Loucy (cell line): ENCODE data around the gene CPNE2.
A peak's percentile ranks its signal among the peaks of the same experiment; 100 is the strongest.

ENCODE experiments used
- H2AFZ ChIP-seq: fragments of 200-600 bp; sonication (generic); 2 replicates; pipeline ENCODE4 v1.6.0; 2016; ENCODE audit warnings: antibody characterized with exemption, mild to moderate bottlenecking, low read length, moderate library complexity
- H3F3A ChIP-seq: fragments of 200-600 bp; 2 replicates; pipeline ENCODE4 v1.6.0; 2016; ENCODE audit warnings: antibody characterized with exemption, low read depth, mild to moderate bottlenecking
- H3K27me3 ChIP-seq: fragments of 200-600 bp; sonication (generic); 2 replicates; pipeline ENCODE4 v1.6.1; 2014; ENCODE audit warnings: low read length, mild to moderate bottlenecking; ENCODE audit not compliant: insufficient read depth, poor library complexity, severe bottlenecking
- H3K36me3 ChIP-seq: fragments of 200-600 bp; sonication (generic); 2 replicates; pipeline ENCODE4 v1.6.1; 2016; ENCODE audit warnings: low read length; ENCODE audit not compliant: insufficient read depth
- H3K4me1 ChIP-seq: fragments of 200-600 bp; sonication (generic); 2 replicates; pipeline ENCODE4 v1.5.1; 2014; ENCODE audit warnings: low read length, mild to moderate bottlenecking; ENCODE audit not compliant: insufficient read depth, poor library complexity, severe bottlenecking
- H3K4me2 ChIP-seq: fragments of 200-600 bp; sonication (generic); 2 replicates; pipeline ENCODE4 v1.6.0; 2014; ENCODE audit warnings: antibody characterized with exemption, low read length, low read depth, mild to moderate bottlenecking; ENCODE audit not compliant: poor library complexity, severe bottlenecking
- H3K4me3 ChIP-seq: fragments of 200-600 bp; sonication (generic); 2 replicates; pipeline ENCODE4 v1.5.1; 2014; ENCODE audit warnings: low read length, mild to moderate bottlenecking, mixed read lengths; ENCODE audit not compliant: poor library complexity, severe bottlenecking
- H3K79me2 ChIP-seq: fragments of 200-600 bp; sonication (generic); 2 replicates; pipeline ENCODE4 v1.6.1; 2014; ENCODE audit warnings: low read length; ENCODE audit not compliant: insufficient read depth
- H3K9ac ChIP-seq: fragments of 200-600 bp; sonication (generic); 2 replicates; pipeline ENCODE4 v1.6.0; 2014; ENCODE audit warnings: mild to moderate bottlenecking, low read depth, low read length, moderate library complexity; ENCODE audit not compliant: poor library complexity, severe bottlenecking
- H3K9me2 ChIP-seq: fragments of 200-600 bp; sonication (generic); replicated peaks from 2 replicates; pipeline ENCODE4 v1.6.1; 2016; ENCODE audit warnings: low read depth, low read length, mixed read lengths
- H3K9me3 ChIP-seq: fragments of 200-600 bp; sonication (generic); 2 replicates; pipeline ENCODE4 v1.6.1; 2014; ENCODE audit warnings: mild to moderate bottlenecking, antibody characterized with exemption, low read length, low read depth; ENCODE audit not compliant: insufficient read depth
- H4K20me1 ChIP-seq: fragments of 200-600 bp; sonication (generic); 2 replicates; pipeline ENCODE4 v1.6.0; 2014; ENCODE audit warnings: antibody characterized with exemption, low read length, mild to moderate bottlenecking; ENCODE audit not compliant: insufficient read depth, poor library complexity, severe bottlenecking
- EZH2phosphoT487 ChIP-seq: fragments of 200-600 bp; IDR thresholded peaks from 2 replicates; pipeline ENCODE4 v1.6.1; 2018; ENCODE audit warnings: antibody characterized with exemption, mild to moderate bottlenecking, moderate library complexity, borderline replicate concordance
- TF ChIP-seq, protein P1 (sequence below): fragments of 200-600 bp; sonication (generic); conservative IDR thresholded peaks from 2 replicates; pipeline ENCODE4 v1.5.1; 2014; ENCODE audit warnings: mild to moderate bottlenecking, antibody characterized with exemption, low read length

Gene CPNE2

DNA sequence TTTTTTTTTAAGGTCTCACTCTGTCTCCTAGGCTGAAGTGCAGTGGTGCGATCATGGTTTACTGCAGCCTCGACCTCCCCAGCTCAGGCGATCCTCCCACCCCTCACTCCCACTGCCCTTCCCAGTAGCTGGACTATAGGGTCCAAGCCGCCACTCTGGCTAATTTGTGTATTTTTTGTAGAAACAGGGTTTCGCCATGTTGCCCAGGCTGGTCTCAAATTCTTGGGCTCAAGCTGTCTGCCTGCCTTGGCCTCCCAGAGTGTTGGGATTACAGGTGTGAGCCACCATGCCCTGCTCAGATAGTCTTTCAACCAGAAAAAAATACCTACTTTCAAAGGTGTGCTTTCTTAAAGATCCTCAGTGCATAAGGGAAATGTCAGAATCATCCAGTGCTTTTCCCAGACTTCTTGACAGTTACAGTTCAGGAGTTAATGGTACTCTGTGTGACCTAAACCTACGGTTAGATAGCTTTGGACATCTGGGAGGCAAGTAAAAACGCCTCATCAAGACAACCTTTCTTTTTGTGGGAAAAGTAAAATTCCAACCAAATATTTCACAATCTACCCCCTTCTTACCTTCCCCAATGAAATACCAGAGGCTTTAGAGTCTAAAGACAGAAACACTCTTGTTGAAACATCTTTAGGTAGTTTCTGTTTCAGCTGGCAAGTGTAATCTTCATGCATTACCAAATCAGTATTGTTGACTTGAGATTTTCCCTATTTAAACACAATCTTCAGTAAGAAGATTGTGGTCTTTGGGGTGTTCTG is 100.5 kb downstream of the CPNE2 start:
- no peak overlapping the region for H3K4me3 ChIP-seq
- no peaks in the 10 kb centered on the region for H3F3A ChIP-seq
- no peak overlapping the region for H3K9ac ChIP-seq
- H3K27me3 ChIP-seq = no peaks in the 10 kb centered on the region
- peak overlapping the region; percentile 56 for H3K4me2 ChIP-seq
- H3K9me2 ChIP-seq = no peaks in the 10 kb centered on the region
- no peaks in the 10 kb centered on the region for H3K9me3 ChIP-seq
- peaks cover 41% of the 10 kb centered on the region for H3K4me1 ChIP-seq
- H2AFZ ChIP-seq = no peak overlapping the region
- peaks cover 96% of the 10 kb centered on the region for H3K79me2 ChIP-seq
- H4K20me1 ChIP-seq = peaks cover 49% of the 10 kb centered on the region
- TF ChIP-seq EZH2phosphoT487 = no peak
- TF ChIP-seq, protein P1, sequence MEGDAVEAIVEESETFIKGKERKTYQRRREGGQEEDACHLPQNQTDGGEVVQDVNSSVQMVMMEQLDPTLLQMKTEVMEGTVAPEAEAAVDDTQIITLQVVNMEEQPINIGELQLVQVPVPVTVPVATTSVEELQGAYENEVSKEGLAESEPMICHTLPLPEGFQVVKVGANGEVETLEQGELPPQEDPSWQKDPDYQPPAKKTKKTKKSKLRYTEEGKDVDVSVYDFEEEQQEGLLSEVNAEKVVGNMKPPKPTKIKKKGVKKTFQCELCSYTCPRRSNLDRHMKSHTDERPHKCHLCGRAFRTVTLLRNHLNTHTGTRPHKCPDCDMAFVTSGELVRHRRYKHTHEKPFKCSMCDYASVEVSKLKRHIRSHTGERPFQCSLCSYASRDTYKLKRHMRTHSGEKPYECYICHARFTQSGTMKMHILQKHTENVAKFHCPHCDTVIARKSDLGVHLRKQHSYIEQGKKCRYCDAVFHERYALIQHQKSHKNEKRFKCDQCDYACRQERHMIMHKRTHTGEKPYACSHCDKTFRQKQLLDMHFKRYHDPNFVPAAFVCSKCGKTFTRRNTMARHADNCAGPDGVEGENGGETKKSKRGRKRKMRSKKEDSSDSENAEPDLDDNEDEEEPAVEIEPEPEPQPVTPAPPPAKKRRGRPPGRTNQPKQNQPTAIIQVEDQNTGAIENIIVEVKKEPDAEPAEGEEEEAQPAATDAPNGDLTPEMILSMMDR = no peak
- no peaks in the 10 kb centered on the region for H3K36me3 ChIP-seq

DNA sequence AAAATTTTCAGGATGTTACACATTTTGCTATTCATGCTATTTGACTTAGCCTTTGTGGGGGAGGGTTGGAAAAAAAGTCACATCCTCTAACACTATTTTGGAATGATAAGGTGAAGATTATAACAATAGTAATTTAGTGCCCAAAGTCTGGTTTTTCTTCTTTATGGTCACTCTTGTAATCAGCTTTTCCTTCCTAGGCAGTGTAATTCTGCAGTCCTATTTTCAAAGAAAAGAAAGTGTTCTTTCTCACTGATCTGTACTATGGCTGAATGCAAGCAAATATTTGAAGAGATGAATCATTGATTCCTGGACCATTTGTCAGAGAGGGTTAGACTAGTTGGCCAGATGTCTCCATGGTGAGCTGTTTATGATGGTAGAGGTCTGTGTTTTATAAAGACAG is 102.1 kb downstream of the CPNE2 start:
- Histone ChIP-seq H3K4me1 (peaks cover 39% of the 10 kb centered on the region), H3K36me3 (no peaks in the 10 kb centered on the region), H3K79me2 (peaks cover 90% of the 10 kb centered on the region), H3K9ac (no peak overlapping the region), H3K4me3 (no peak overlapping the region), H3K9me2 (no peaks in the 10 kb centered on the region), H3K27me3 (no peaks in the 10 kb centered on the region), H4K20me1 (peaks cover 48% of the 10 kb centered on the region), H2AFZ (no peak overlapping the region), H3F3A (no peaks in the 10 kb centered on the region), H3K9me3 (no peaks in the 10 kb centered on the region), H3K4me2 (no peak overlapping the region)
- no peak for TF ChIP-seq EZH2phosphoT487
- TF ChIP-seq, protein P1 = no peak

DNA sequence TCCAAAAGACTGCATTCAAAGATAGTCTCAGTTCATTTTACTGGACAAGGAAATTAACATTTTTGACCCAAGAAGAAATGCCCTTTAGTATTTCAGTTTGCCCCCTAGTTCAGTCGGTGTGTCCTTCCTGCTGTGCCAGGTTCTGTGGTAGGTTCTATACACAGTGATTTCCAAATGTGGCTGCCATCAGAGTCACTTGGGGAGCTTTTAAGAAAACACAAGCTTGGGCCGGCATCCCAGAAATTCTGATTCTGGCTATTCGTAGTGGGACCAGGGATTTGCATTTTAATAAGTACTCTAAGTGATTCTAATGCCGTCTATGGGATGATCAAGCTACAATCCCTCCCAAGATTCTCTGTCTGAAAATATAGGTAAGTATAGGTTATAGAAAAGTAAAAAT is 103.9 kb downstream of the CPNE2 start:
- H3K4me3 ChIP-seq = no peak overlapping the region
- H3K9me2 ChIP-seq = no peaks in the 10 kb centered on the region
- peaks cover 72% of the 10 kb centered on the region for H3K79me2 ChIP-seq
- H3K36me3 ChIP-seq = no peaks in the 10 kb centered on the region
- H3K4me1 ChIP-seq = peaks cover 21% of the 10 kb centered on the region
- TF ChIP-seq EZH2phosphoT487 = no peak
- TF ChIP-seq, protein P1 = no peak
- no peaks in the 10 kb centered on the region for H3F3A ChIP-seq
- no peak overlapping the region for H3K9ac ChIP-seq
- no peaks in the 10 kb centered on the region for H3K27me3 ChIP-seq
- H3K9me3 ChIP-seq = no peaks in the 10 kb centered on the region
- no peak overlapping the region for H2AFZ ChIP-seq
- H4K20me1 ChIP-seq = peaks cover 32% of the 10 kb centered on the region
- H3K4me2 ChIP-seq = no peak overlapping the region
